Loucy (cell line): ENCODE data around the gene BMP4.

Source experiments
- H2AFZ ChIP-seq: fragments of 200-600 bp; sonication (generic); 2 replicates; pipeline ENCODE4 v1.6.0; 2016; ENCODE audit warnings: antibody characterized with exemption, mild to moderate bottlenecking, low read length, moderate library complexity
- H3F3A ChIP-seq: fragments of 200-600 bp; 2 replicates; pipeline ENCODE4 v1.6.0; 2016; ENCODE audit warnings: antibody characterized with exemption, low read depth, mild to moderate bottlenecking
- H3K27me3 ChIP-seq: fragments of 200-600 bp; sonication (generic); 2 replicates; pipeline ENCODE4 v1.6.1; 2014; ENCODE audit warnings: low read length, mild to moderate bottlenecking; ENCODE audit not compliant: insufficient read depth, poor library complexity, severe bottlenecking
- H3K36me3 ChIP-seq: fragments of 200-600 bp; sonication (generic); 2 replicates; pipeline ENCODE4 v1.6.1; 2016; ENCODE audit warnings: low read length; ENCODE audit not compliant: insufficient read depth
- H3K4me1 ChIP-seq: fragments of 200-600 bp; sonication (generic); 2 replicates; pipeline ENCODE4 v1.5.1; 2014; ENCODE audit warnings: low read length, mild to moderate bottlenecking; ENCODE audit not compliant: insufficient read depth, poor library complexity, severe bottlenecking
- H3K4me2 ChIP-seq: fragments of 200-600 bp; sonication (generic); 2 replicates; pipeline ENCODE4 v1.6.0; 2014; ENCODE audit warnings: antibody characterized with exemption, low read length, low read depth, mild to moderate bottlenecking; ENCODE audit not compliant: poor library complexity, severe bottlenecking
- H3K4me3 ChIP-seq: fragments of 200-600 bp; sonication (generic); 2 replicates; pipeline ENCODE4 v1.5.1; 2014; ENCODE audit warnings: low read length, mild to moderate bottlenecking, mixed read lengths; ENCODE audit not compliant: poor library complexity, severe bottlenecking
- H3K79me2 ChIP-seq: fragments of 200-600 bp; sonication (generic); 2 replicates; pipeline ENCODE4 v1.6.1; 2014; ENCODE audit warnings: low read length; ENCODE audit not compliant: insufficient read depth
- H3K9ac ChIP-seq: fragments of 200-600 bp; sonication (generic); 2 replicates; pipeline ENCODE4 v1.6.0; 2014; ENCODE audit warnings: mild to moderate bottlenecking, low read depth, low read length, moderate library complexity; ENCODE audit not compliant: poor library complexity, severe bottlenecking
- H3K9me2 ChIP-seq: fragments of 200-600 bp; sonication (generic); replicated peaks from 2 replicates; pipeline ENCODE4 v1.6.1; 2016; ENCODE audit warnings: low read depth, low read length, mixed read lengths
- H3K9me3 ChIP-seq: fragments of 200-600 bp; sonication (generic); 2 replicates; pipeline ENCODE4 v1.6.1; 2014; ENCODE audit warnings: mild to moderate bottlenecking, antibody characterized with exemption, low read length, low read depth; ENCODE audit not compliant: insufficient read depth
- H4K20me1 ChIP-seq: fragments of 200-600 bp; sonication (generic); 2 replicates; pipeline ENCODE4 v1.6.0; 2014; ENCODE audit warnings: antibody characterized with exemption, low read length, mild to moderate bottlenecking; ENCODE audit not compliant: insufficient read depth, poor library complexity, severe bottlenecking
- CTCF ChIP-seq: fragments of 200-600 bp; sonication (generic); conservative IDR thresholded peaks from 2 replicates; pipeline ENCODE4 v1.5.1; 2014; ENCODE audit warnings: mild to moderate bottlenecking, antibody characterized with exemption, low read length
- EZH2phosphoT487 ChIP-seq: fragments of 200-600 bp; IDR thresholded peaks from 2 replicates; pipeline ENCODE4 v1.6.1; 2018; ENCODE audit warnings: antibody characterized with exemption, mild to moderate bottlenecking, moderate library complexity, borderline replicate concordance

BMP4 gene

DNA sequence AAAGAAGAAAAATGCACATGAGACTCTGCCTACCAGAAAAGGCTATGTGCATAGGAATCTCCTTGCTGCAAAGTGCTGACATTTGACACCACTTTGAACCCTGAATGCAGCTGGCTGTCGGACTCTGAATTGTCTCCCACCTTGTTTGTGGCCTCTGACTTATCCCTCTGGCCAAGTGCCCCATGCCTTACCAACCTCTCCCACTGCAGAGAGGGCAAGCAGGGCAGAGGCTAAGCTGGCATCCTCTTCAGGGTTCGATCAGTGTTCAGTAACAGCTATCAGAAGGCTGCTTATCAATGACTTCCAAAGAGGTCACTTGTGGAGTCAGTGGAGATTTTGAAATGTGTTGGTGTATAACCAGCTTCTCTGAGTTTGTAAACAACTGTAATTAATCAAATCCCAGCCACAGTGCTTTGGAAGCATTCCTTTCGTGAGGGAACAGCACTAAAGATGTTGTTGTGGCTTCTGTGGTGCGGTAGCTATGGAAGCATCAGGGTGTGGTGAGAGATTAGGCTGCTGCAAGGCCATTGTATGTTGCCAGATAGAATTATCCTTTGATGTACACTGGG, 22.6 kb upstream of the BMP4 start:
- no peaks in the 10 kb centered on the region for H3K36me3 ChIP-seq
- H3K9ac ChIP-seq = no peak overlapping the region
- no peak overlapping the region for H3K4me3 ChIP-seq
- no peak overlapping the region for H3K4me2 ChIP-seq
- no peak for TF ChIP-seq EZH2phosphoT487
- TF ChIP-seq CTCF = no peak
- no peaks in the 10 kb centered on the region for H4K20me1 ChIP-seq
- no peaks in the 10 kb centered on the region for H3K4me1 ChIP-seq
- H2AFZ ChIP-seq = no peak overlapping the region
- H3K27me3 ChIP-seq = no peaks in the 10 kb centered on the region
- H3K9me3 ChIP-seq = no peaks in the 10 kb centered on the region
- H3K9me2 ChIP-seq = no peaks in the 10 kb centered on the region
- no peaks in the 10 kb centered on the region for H3F3A ChIP-seq
- H3K79me2 ChIP-seq = no peaks in the 10 kb centered on the region

DNA sequence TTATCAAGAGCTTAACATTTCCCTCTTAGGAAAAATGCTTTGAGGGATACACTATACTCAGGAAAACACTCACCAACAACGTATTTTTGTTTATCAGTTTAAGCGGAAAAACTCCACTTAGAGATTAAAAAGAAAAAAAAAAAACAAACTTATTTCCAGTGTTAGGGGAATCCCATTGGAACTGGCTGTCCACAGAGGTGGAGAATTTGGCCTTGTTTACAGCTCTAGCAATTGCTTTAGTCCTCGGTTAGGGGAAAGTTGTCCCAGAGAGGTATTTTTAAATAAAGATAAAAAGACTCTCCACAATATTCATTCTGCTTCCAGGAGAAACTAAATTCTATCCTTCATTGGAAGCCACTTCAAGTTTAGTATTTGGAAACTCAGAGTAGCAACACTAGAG, 21.6 kb upstream of the BMP4 start:
- no peaks in the 10 kb centered on the region for H3K27me3 ChIP-seq
- TF ChIP-seq CTCF (no peak), EZH2phosphoT487 (no peak)
- H3K4me1 ChIP-seq = no peaks in the 10 kb centered on the region
- H4K20me1 ChIP-seq = no peaks in the 10 kb centered on the region
- no peaks in the 10 kb centered on the region for H3K9me3 ChIP-seq
- H3K4me3 ChIP-seq = no peak overlapping the region
- H3K9me2 ChIP-seq = no peaks in the 10 kb centered on the region
- H3K79me2 ChIP-seq = no peaks in the 10 kb centered on the region
- no peak overlapping the region for H3K9ac ChIP-seq
- no peak overlapping the region for H3K4me2 ChIP-seq
- no peaks in the 10 kb centered on the region for H3K36me3 ChIP-seq
- no peak overlapping the region for H2AFZ ChIP-seq
- H3F3A ChIP-seq = no peaks in the 10 kb centered on the region

DNA sequence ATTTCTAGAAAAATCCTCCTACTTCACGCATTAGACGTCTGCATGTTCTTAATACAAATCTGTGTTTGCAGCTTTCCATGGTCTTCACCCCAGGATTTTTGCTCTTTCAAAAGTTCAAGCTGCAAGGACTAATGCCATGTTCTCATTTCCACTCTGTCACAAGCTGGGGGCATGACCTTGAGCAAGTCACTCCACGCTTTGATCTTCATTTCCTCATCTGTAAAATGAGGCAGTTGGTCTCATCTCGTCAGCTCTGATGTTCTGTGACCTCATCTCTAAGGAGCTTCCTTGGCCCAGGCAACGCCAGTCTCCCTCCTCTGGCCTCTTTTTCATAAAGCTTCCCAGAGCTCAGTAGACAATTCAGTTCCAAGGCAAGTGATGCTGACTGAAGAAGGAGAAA, 18.8 kb upstream of the BMP4 start:
- no peaks in the 10 kb centered on the region for H3F3A ChIP-seq
- H4K20me1 ChIP-seq = no peaks in the 10 kb centered on the region
- H3K9me2 ChIP-seq = no peaks in the 10 kb centered on the region
- TF ChIP-seq CTCF (no peak), EZH2phosphoT487 (no peak)
- no peak overlapping the region for H3K4me2 ChIP-seq
- H2AFZ ChIP-seq = no peak overlapping the region
- no peak overlapping the region for H3K9ac ChIP-seq
- H3K79me2 ChIP-seq = no peaks in the 10 kb centered on the region
- no peaks in the 10 kb centered on the region for H3K27me3 ChIP-seq
- no peaks in the 10 kb centered on the region for H3K9me3 ChIP-seq
- H3K36me3 ChIP-seq = no peaks in the 10 kb centered on the region
- no peak overlapping the region for H3K4me3 ChIP-seq
- no peaks in the 10 kb centered on the region for H3K4me1 ChIP-seq
